Measurements from ENCODE around the gene VKORC1L1. TPM values are rescaled to one million over a fixed set of nuclear protein-coding genes. Genes with fewer than 3 reads are reported as not detected.

The VKORC1L1 gene
- total RNA-seq, 1 experiment from 2014 or later, result 30.9 TPM

DNA sequence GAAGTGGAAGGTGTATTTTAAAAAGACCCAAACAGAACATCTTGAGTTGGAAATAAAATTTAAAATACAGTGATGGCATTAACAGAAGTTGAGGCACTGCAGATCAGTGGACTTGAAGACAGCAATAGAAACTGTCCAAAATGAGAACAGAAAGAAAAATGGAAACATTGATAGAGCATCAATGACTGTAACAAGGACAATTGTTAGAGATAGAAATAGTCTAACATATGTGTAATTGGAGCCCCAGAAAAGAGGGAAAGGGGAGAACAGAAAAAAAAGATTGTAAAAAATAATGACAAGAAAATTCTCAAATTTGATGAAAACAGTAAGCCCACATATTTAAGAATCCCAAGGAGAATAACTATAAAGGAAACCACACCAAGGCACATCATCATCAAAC, 29.4 kb downstream of the VKORC1L1 start:
- Histone ChIP-seq H3K27me3 (ENCODE audit: insufficient read depth, low read length) (no peaks in the 10 kb centered on the region), H3K9ac (ENCODE audit: low read length) (no peak overlapping the region), H4K20me1 (ENCODE audit: insufficient read depth) (no peaks in the 10 kb centered on the region), H3K4me2 (ENCODE audit: low read length) (no peak overlapping the region), H3K36me3 (ENCODE audit: control insufficient read depth in 1 of 2, insufficient read depth in 2 of 2, low read length in 2 of 2) (0 out of 4 replicates have a peak, but pooled peaks cover 0 to 6% of the 10 kb centered on the region in 2 experiments), H3K27ac (ENCODE audit: low read depth, low read length) (no peak overlapping the region), H3K4me3 (replicated peaks in 1 of 2; ENCODE audit: low read depth in 1 of 2, low read length in 2 of 2) (no peak overlapping the region), H3K4me1 (ENCODE audit: control insufficient read depth in 1 of 2, insufficient read depth in 2 of 2, low read length in 2 of 2) (no peaks in the 10 kb centered on the region), H3K79me2 (ENCODE audit: insufficient read depth, low read length) (peaks cover 18% of the 10 kb centered on the region), H2AFZ (ENCODE audit: low read depth, low read length, poor library complexity, severe bottlenecking) (no peak overlapping the region), H3K9me2 (ENCODE audit: insufficient read depth) (no peaks in the 10 kb centered on the region), H3K9me3 (ENCODE audit: control insufficient read depth in 1 of 2, insufficient read depth in 1 of 2, low read depth in 1 of 2, low read length in 2 of 2) (no peaks in the 10 kb centered on the region)
- ChIA-PET RAD21 (ENCODE audit: low non-redundant PET in 1 of 2, low total read pairs in 2 of 2, uncharacterized antibody in 2 of 2, unreplicated experiment in 2 of 2) (no interaction called here), CTCF (no interaction called here), POLR2A (no interaction called here)
- no TSS peak for BruUV-seq (replicated peaks)
- TF ChIP-seq EZH2 (IDR thresholded peaks at IDR 0.05) (no peak), ELF1 (IDR thresholded peaks at IDR 0.05; ENCODE audit: borderline replicate concordance, low read depth) (no peak), ZNF274 (IDR thresholded peaks at IDR 0.05; ENCODE audit: low read depth, low read length) (no peak), TCF7L2 (IDR thresholded peaks at IDR 0.05; ENCODE audit: borderline replicate concordance, extremely low read depth, insufficient read depth, insufficient read length) (no peak), ZFX (IDR thresholded peaks at IDR 0.05) (no peak), CEBPB (IDR thresholded peaks at IDR 0.05; ENCODE audit: low read depth) (no peak), FOSL1 (IDR thresholded peaks at IDR 0.05; ENCODE audit: low read depth) (no peak), REST (IDR thresholded peaks at IDR 0.05; ENCODE audit: low read depth) (no peak), SP1 (IDR thresholded peaks at IDR 0.05; ENCODE audit: low read depth) (no peak), YY1 (IDR thresholded peaks at IDR 0.05; ENCODE audit: extremely low read depth, insufficient replicate concordance, low read depth, low read length) (no peak)
- TF ChIP-seq, protein P1, sequence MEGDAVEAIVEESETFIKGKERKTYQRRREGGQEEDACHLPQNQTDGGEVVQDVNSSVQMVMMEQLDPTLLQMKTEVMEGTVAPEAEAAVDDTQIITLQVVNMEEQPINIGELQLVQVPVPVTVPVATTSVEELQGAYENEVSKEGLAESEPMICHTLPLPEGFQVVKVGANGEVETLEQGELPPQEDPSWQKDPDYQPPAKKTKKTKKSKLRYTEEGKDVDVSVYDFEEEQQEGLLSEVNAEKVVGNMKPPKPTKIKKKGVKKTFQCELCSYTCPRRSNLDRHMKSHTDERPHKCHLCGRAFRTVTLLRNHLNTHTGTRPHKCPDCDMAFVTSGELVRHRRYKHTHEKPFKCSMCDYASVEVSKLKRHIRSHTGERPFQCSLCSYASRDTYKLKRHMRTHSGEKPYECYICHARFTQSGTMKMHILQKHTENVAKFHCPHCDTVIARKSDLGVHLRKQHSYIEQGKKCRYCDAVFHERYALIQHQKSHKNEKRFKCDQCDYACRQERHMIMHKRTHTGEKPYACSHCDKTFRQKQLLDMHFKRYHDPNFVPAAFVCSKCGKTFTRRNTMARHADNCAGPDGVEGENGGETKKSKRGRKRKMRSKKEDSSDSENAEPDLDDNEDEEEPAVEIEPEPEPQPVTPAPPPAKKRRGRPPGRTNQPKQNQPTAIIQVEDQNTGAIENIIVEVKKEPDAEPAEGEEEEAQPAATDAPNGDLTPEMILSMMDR (IDR thresholded peaks at IDR 0.05 in 2 of 3, conservative IDR thresholded peaks at IDR 0.05 in 1 of 3; ENCODE audit: borderline replicate concordance in 1 of 3, insufficient read depth in 1 of 3, low read depth in 2 of 3, low read length in 2 of 3), result no peak
- TF ChIP-seq, protein P2, sequence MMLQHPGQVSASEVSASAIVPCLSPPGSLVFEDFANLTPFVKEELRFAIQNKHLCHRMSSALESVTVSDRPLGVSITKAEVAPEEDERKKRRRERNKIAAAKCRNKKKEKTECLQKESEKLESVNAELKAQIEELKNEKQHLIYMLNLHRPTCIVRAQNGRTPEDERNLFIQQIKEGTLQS (IDR thresholded peaks at IDR 0.05), result no peak
- TF ChIP-seq, protein P3, sequence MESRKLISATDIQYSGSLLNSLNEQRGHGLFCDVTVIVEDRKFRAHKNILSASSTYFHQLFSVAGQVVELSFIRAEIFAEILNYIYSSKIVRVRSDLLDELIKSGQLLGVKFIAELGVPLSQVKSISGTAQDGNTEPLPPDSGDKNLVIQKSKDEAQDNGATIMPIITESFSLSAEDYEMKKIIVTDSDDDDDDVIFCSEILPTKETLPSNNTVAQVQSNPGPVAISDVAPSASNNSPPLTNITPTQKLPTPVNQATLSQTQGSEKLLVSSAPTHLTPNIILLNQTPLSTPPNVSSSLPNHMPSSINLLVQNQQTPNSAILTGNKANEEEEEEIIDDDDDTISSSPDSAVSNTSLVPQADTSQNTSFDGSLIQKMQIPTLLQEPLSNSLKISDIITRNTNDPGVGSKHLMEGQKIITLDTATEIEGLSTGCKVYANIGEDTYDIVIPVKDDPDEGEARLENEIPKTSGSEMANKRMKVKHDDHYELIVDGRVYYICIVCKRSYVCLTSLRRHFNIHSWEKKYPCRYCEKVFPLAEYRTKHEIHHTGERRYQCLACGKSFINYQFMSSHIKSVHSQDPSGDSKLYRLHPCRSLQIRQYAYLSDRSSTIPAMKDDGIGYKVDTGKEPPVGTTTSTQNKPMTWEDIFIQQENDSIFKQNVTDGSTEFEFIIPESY (IDR thresholded peaks at IDR 0.05; ENCODE audit: extremely low read depth, insufficient replicate concordance, low read length), result no peak
- DNase-seq (ENCODE audit: low read depth, low spot score) (no peak), ATAC-seq (no peak)
- intact Hi-C loops (cut with micrococcal nuclease), result no loop called here

Measured in HCT116 (cell line).